ENCODE measurements around the gene GPR12. TPM values are rescaled to one million over a fixed set of nuclear protein-coding genes. Genes with fewer than 3 reads are reported as not detected.
"Not testable (repeated sequence)": the region's sequence is repeated elsewhere in the genome, so short reads cannot be mapped to it uniquely, and the experiment has no call there.

Gene GPR12
- total and polyA plus RNA-seq, 9 donors: 0.07 to 0.12 TPM; not detected in 7

DNA sequence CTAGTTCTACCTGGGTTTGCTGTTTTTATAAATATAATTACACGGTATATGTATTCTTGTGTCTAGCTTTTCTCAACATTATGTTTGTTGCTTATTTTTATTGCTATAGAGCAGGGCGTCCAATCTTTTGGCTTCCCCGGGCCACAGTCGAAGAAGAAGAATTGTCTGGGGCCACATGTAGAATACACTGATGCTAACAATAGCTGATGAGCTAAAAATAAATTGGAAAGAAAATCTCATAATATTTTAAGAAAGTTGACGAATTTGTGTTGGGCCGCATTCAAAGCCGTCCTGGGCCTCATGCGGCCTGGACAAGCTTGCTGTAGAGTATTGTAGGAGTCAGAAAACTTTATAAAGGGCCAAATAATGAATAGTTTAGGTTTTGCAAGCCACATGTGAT lies 33.9 kb downstream of the GPR12 start:
- H3K4me3 ChIP-seq: no peak overlapping the region
- H3K9me3 ChIP-seq: no peaks in the 10 kb centered on the region
- DNase-seq: no peak
- no peaks in the 10 kb centered on the region for H3K27me3 ChIP-seq
- no peaks in the 10 kb centered on the region for H3K4me1 ChIP-seq (ENCODE audit: insufficient read depth)
- H3K36me3 ChIP-seq: no peaks in the 10 kb centered on the region
- intact Hi-C loops (cut with DNase I): no loop called here
- TF ChIP-seq EP300 (IDR thresholded peaks at IDR 0.05) (no peak), CTCF (IDR thresholded peaks at IDR 0.05) (no peak), POLR2A (IDR thresholded peaks at IDR 0.05) (no peak)
- 68 to 81% (median 75%) methylated on average over 8 of the region's 8 CpGs for WGBS, 3 donors
- H3K27ac ChIP-seq: no peak overlapping the region

- intact Hi-C loops (cut with DNase I); H3K4me1 ChIP-seq (ENCODE audit: insufficient read depth); H3K9me3 ChIP-seq; H3K27ac ChIP-seq; H3K4me3 ChIP-seq; H3K36me3 ChIP-seq; DNase-seq; H3K27me3 ChIP-seq: not testable (repeated sequence)
- 96% methylated on average over 17 of the region's 31 CpGs; no CpG with 5 or more reads in 2 of the 3 donors for WGBS, 3 donors
Measured at GRCh38 chr13:26723620-26724019, 37.0 kb downstream of the GPR12 start.

- 77 to 81% (median 79%) methylated on average over 5 of the region's 5 CpGs for WGBS, 3 donors
- H3K4me3 ChIP-seq: no peak overlapping the region
- no peaks in the 10 kb centered on the region for H3K9me3 ChIP-seq
- no peaks in the 10 kb centered on the region for H3K27me3 ChIP-seq
- no peak for DNase-seq
- H3K27ac ChIP-seq: no peak overlapping the region
- TF ChIP-seq CTCF (IDR thresholded peaks at IDR 0.05) (no peak), POLR2A (IDR thresholded peaks at IDR 0.05) (no peak), EP300 (IDR thresholded peaks at IDR 0.05) (no peak)
- H3K4me1 ChIP-seq (ENCODE audit: insufficient read depth): no peaks in the 10 kb centered on the region
- intact Hi-C loops (cut with DNase I): no loop called here
- H3K36me3 ChIP-seq: no peaks in the 10 kb centered on the region
Measured at GRCh38 chr13:26722321-26722720, 38.3 kb downstream of the GPR12 start.

- Histone ChIP-seq H3K4me3 (no peak overlapping the region), H3K27me3 (no peaks in the 10 kb centered on the region), H3K27ac (no peak overlapping the region), H3K36me3 (no peaks in the 10 kb centered on the region), H3K9me3 (no peaks in the 10 kb centered on the region), H3K4me1 (ENCODE audit: insufficient read depth) (no peaks in the 10 kb centered on the region)
- TF ChIP-seq EP300 (IDR thresholded peaks at IDR 0.05) (no peak), CTCF (IDR thresholded peaks at IDR 0.05) (no peak), POLR2A (IDR thresholded peaks at IDR 0.05) (no peak)
- WGBS, 3 donors: 75 to 83% (median 81%) methylated on average over 26 of the region's 26 CpGs
- no peak for DNase-seq
- intact Hi-C loops (cut with DNase I): no loop called here
Measured at GRCh38 chr13:26721251-26722121, 39.1 kb downstream of the GPR12 start.

GRCh38 chr13:26719356-26719945 lies 41.1 kb downstream of the GPR12 start:
- no peak for TF ChIP-seq CTCF (IDR thresholded peaks at IDR 0.05)
- no peak for TF ChIP-seq POLR2A (IDR thresholded peaks at IDR 0.05)
- TF ChIP-seq EP300 (IDR thresholded peaks at IDR 0.05): no peak
- no peaks in the 10 kb centered on the region for H3K4me1 ChIP-seq (ENCODE audit: insufficient read depth)
- no peak overlapping the region for H3K4me3 ChIP-seq
- H3K9me3 ChIP-seq: no peaks in the 10 kb centered on the region
- H3K27me3 ChIP-seq: no peaks in the 10 kb centered on the region
- H3K27ac ChIP-seq: no peak overlapping the region
- H3K36me3 ChIP-seq: no peaks in the 10 kb centered on the region
- WGBS, 3 donors: 46 to 63% (median 58%) methylated on average over 5 of the region's 5 CpGs
- intact Hi-C loops (cut with DNase I): loop anchor here in 1 of 4 donors (10.0 kb wide), 1 partner anchor 215 kb away; no protein-coding TSS in a partner anchor
- no peak for DNase-seq
